CD4-positive, alpha-beta memory T cell (primary cell): Measurements from ENCODE around the gene IL1RAPL2. TPM values are rescaled to one million over a fixed set of nuclear protein-coding genes. Genes with fewer than 3 reads are reported as not detected.
"Not testable (repeated sequence)": the region's sequence is repeated elsewhere in the genome, so short reads cannot be mapped to it uniquely, and the experiment has no call there.

ENCODE experiments used
- CTCF ChIA-PET: fragments of 350-600 bp; sonication (Branson Sonifier 250); formaldehyde crosslinking; loops from one replicate; lab custom pipeline; 2021; ENCODE audit warnings: inconsistent platforms; ENCODE audit not compliant: partially characterized antibody; lab: Charles Lee
- POLR2A ChIA-PET: fragments of 350-600 bp; sonication (Branson Sonifier 250); formaldehyde crosslinking; loops from one replicate; lab custom pipeline; 2021; ENCODE audit not compliant: partially characterized antibody; lab: Charles Lee
- DNase-seq, 5 donors: peaks; one replicate each; pipeline versions ENCODE4 v3.0.0 to v3.0.0-alpha.2; 2020 to 2022; ENCODE audit warnings: mixed read lengths in 1 of 5
- H3K27ac ChIP-seq: one replicate; pipeline ENCODE4 v1.7.0; 2013; ENCODE audit warnings: low read depth, low read length
- H3K27me3 ChIP-seq: 2 replicates; pipeline ENCODE4 v1.7.0; 2013; ENCODE audit warnings: mild to moderate bottlenecking, low read length, moderate library complexity; ENCODE audit not compliant: insufficient read depth
- H3K36me3 ChIP-seq: 2 replicates; pipeline ENCODE4 v1.7.0; 2013; ENCODE audit warnings: mild to moderate bottlenecking, low read length, moderate library complexity; ENCODE audit not compliant: insufficient read depth
- H3K4me1 ChIP-seq: 2 replicates; pipeline ENCODE4 v1.7.0; 2013; ENCODE audit warnings: mild to moderate bottlenecking, low read length, moderate library complexity; ENCODE audit not compliant: insufficient read depth
- H3K4me3 ChIP-seq, 2 donors: one replicate each; pipeline ENCODE4 v1.7.0; 2013; ENCODE audit warnings: low read length in 2 of 2, mild to moderate bottlenecking in 1 of 2
- H3K9me3 ChIP-seq, 2 donors: one replicate each; pipeline ENCODE4 v1.7.0; 2013; ENCODE audit warnings: low read length in 2 of 2, control low read depth in 1 of 2; ENCODE audit not compliant: control insufficient read depth in 1 of 2
- H3K27ac Mint-ChIP-seq, 7 donors: one replicate each; pipeline ENCODE4 v1.8.0; 2020 to 2021; ENCODE audit warnings: mixed read lengths in 7 of 7, mild to moderate bottlenecking in 6 of 7, inconsistent platforms in 3 of 7, moderate library complexity in 3 of 7
- H3K27me3 Mint-ChIP-seq, 2 donors: one replicate each; pipeline ENCODE4 v1.8.0; 2020 to 2021; ENCODE audit warnings: mixed read lengths in 2 of 2
- H3K36me3 Mint-ChIP-seq, 2 donors: one replicate each; pipeline ENCODE4 v1.8.0; 2020 to 2021; ENCODE audit warnings: mixed read lengths in 2 of 2, inconsistent platforms in 1 of 2, mild to moderate bottlenecking in 1 of 2
- H3K4me1 Mint-ChIP-seq, 4 donors: one replicate each; pipeline ENCODE4 v1.8.0; 2020 to 2021; ENCODE audit warnings: mixed read lengths in 4 of 4, mild to moderate bottlenecking in 1 of 4
- H3K4me3 Mint-ChIP-seq, 8 donors: one replicate each; pipeline ENCODE4 v1.8.0; 2020 to 2021; ENCODE audit warnings: mixed read lengths in 8 of 8, mild to moderate bottlenecking in 7 of 8, moderate library complexity in 6 of 8, inconsistent platforms in 3 of 8
- H3K9me3 Mint-ChIP-seq, 8 donors: one replicate each; pipeline ENCODE4 v1.8.0; 2020 to 2021; ENCODE audit warnings: mixed read lengths in 8 of 8, mild to moderate bottlenecking in 5 of 8, inconsistent platforms in 3 of 8, moderate library complexity in 1 of 8
- intact Hi-C: fragments of 100-400 bp; cut with micrococcal nuclease; formaldehyde crosslinking; loops from one replicate; pipeline ENCODE4 v1.15.1; 2023
- polyA plus RNA-seq, 2 donors: library from polyadenylated mRNA; unstranded; fragments of 300-500 nt; fragmentation: Illumina TruSeq; gene quantifications; one replicate each; pipeline ENCODE4 v1.2.3, GENCODE V29; 2021
- total RNA-seq, 2 experiments: library from RNA; stranded (reverse); gene quantifications; one replicate each; pipeline ENCODE4 v1.2.3, GENCODE V29; 2021

Gene IL1RAPL2
- total and polyA plus RNA-seq, 4 experiments from 2014 or later: not detected

DNA sequence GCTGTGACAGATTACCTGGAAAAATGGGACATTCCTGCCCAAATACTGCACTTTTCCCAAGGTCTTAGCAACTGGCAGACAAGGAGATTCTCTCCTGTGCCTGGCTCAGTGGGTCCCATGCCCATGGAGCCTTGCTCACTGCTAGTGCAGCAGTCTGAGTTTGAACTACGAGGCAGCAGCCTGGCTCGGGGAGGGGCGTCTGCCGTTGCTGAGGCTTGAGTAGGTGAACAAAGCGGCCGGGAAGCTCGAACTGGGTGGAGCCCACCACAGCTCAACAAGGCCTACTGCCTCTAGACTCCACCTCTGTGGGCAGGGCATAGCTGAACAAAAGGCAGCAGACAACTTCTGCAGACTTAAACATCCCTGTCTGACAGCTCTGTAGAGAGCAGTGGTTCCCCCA is 1118.3 kb downstream of the IL1RAPL2 start:
- H3K27me3 Mint-ChIP-seq, CTCF ChIA-PET, intact Hi-C loops, H3K4me3 ChIP-seq, H3K4me1 ChIP-seq, H3K9me3 ChIP-seq, H3K36me3 ChIP-seq, H3K4me3 Mint-ChIP-seq, H3K27me3 ChIP-seq, H3K27ac Mint-ChIP-seq, POLR2A ChIA-PET, H3K36me3 Mint-ChIP-seq, H3K4me1 Mint-ChIP-seq, H3K9me3 Mint-ChIP-seq, H3K27ac ChIP-seq, DNase-seq: not testable (repeated sequence)

DNA sequence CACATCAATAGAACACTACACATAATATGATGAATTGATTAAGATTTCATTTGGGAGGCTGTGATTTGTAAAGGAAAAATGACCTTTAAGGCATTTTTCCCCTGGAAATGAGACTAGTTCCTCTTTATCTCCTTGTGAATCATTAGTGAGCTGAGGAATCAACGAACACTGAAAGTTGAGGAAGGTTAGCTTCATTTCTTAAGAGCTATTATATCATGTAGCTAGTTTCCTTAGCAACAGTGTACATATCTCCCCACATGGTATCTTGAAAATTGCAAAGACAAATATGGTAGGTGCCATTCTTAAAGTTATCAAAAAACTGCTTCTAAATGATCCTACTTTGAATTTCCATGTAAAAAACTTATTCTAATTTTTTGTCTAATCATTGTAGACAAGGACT is 1128.8 kb downstream of the IL1RAPL2 start:
- intact Hi-C loops: no loop called here
- no peak overlapping the region for H3K27ac ChIP-seq
- H3K27ac Mint-ChIP-seq: no peak overlapping the region
- no peaks in the 10 kb centered on the region for H3K36me3 ChIP-seq
- no peaks in the 10 kb centered on the region for H3K4me1 ChIP-seq
- no peak for DNase-seq
- peaks cover 0 to 4% (median 0%) of the 10 kb centered on the region in 8 donors for H3K9me3 Mint-ChIP-seq
- CTCF ChIA-PET: no interaction called here
- POLR2A ChIA-PET: no interaction called here
- no peaks in the 10 kb centered on the region for H3K27me3 ChIP-seq
- no peaks in the 10 kb centered on the region for H3K9me3 ChIP-seq
- H3K27me3 Mint-ChIP-seq: no peaks in the 10 kb centered on the region
- H3K4me3 Mint-ChIP-seq: no peak overlapping the region
- no peaks in the 10 kb centered on the region for H3K36me3 Mint-ChIP-seq
- H3K4me3 ChIP-seq: no peak overlapping the region
- H3K4me1 Mint-ChIP-seq: no peaks in the 10 kb centered on the region

DNA sequence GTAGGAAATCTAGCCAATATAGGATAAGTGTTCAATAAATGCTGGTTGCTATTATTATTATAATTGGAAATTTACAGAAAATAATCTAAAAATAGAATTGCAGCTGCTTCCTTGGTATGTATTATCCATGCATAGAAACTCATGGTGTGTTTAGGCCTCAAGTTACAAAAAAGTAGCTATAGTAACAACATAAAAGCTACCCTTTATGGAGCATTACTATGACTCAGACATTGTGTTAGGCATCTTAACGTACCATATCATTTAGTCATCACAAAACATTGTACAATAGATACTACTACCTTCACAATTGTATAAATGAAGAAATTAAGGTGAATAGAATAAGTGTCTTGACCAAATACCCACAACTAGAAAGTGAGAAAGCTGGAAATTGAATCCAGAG is 1129.5 kb downstream of the IL1RAPL2 start:
- H3K4me1 Mint-ChIP-seq: no peaks in the 10 kb centered on the region
- Histone ChIP-seq H3K36me3 (no peaks in the 10 kb centered on the region), H3K27ac (no peak overlapping the region), H3K4me3 (no peak overlapping the region), H3K27me3 (no peaks in the 10 kb centered on the region), H3K4me1 (no peaks in the 10 kb centered on the region), H3K9me3 (no peaks in the 10 kb centered on the region)
- CTCF ChIA-PET: no interaction called here
- H3K4me3 Mint-ChIP-seq: no peak overlapping the region
- no peak overlapping the region for H3K27ac Mint-ChIP-seq
- peaks cover 0 to 4% (median 0%) of the 10 kb centered on the region in 8 donors for H3K9me3 Mint-ChIP-seq
- H3K27me3 Mint-ChIP-seq: no peaks in the 10 kb centered on the region
- H3K36me3 Mint-ChIP-seq: no peaks in the 10 kb centered on the region
- DNase-seq: no peak
- intact Hi-C loops: no loop called here
- POLR2A ChIA-PET: no interaction called here

GRCh38 chrX:105696870-105697269 is 1130.9 kb downstream of the IL1RAPL2 start:
- H3K27ac Mint-ChIP-seq: no peak overlapping the region
- no peaks in the 10 kb centered on the region for H3K36me3 ChIP-seq
- intact Hi-C loops: no loop called here
- H3K27me3 Mint-ChIP-seq: no peaks in the 10 kb centered on the region
- H3K27me3 ChIP-seq: no peaks in the 10 kb centered on the region
- H3K9me3 ChIP-seq: no peaks in the 10 kb centered on the region
- no peak overlapping the region for H3K4me3 Mint-ChIP-seq
- H3K36me3 Mint-ChIP-seq: no peaks in the 10 kb centered on the region
- no peak overlapping the region for H3K4me3 ChIP-seq
- H3K4me1 Mint-ChIP-seq: no peaks in the 10 kb centered on the region
- H3K9me3 Mint-ChIP-seq: peaks cover 0 to 4% (median 0%) of the 10 kb centered on the region in 8 donors
- ChIA-PET CTCF (no interaction called here), POLR2A (no interaction called here)
- H3K4me1 ChIP-seq: no peaks in the 10 kb centered on the region
- DNase-seq: no peak
- no peak overlapping the region for H3K27ac ChIP-seq

- DNase-seq: no peak
- ChIA-PET POLR2A (no interaction called here), CTCF (no interaction called here)
- H3K36me3 ChIP-seq: no peaks in the 10 kb centered on the region
- H3K9me3 Mint-ChIP-seq: peaks cover 0 to 2% (median 0%) of the 10 kb centered on the region in 8 donors
- H3K4me3 ChIP-seq: no peak overlapping the region
- intact Hi-C loops: no loop called here
- no peak overlapping the region for H3K4me3 Mint-ChIP-seq
- H3K9me3 ChIP-seq: no peaks in the 10 kb centered on the region
- no peaks in the 10 kb centered on the region for H3K4me1 ChIP-seq
- no peaks in the 10 kb centered on the region for H3K4me1 Mint-ChIP-seq
- no peaks in the 10 kb centered on the region for H3K36me3 Mint-ChIP-seq
- H3K27me3 ChIP-seq: no peaks in the 10 kb centered on the region
- H3K27ac ChIP-seq: no peak overlapping the region
- H3K27ac Mint-ChIP-seq: no peak overlapping the region
- H3K27me3 Mint-ChIP-seq: no peaks in the 10 kb centered on the region
Measured at GRCh38 chrX:105697984-105698781, 1132.2 kb downstream of the IL1RAPL2 start.

GRCh38 chrX:105700331-105700730 is 1134.3 kb downstream of the IL1RAPL2 start:
- no peak overlapping the region for H3K4me3 ChIP-seq
- Mint-ChIP-seq H3K36me3 (no peaks in the 10 kb centered on the region), H3K9me3 (peaks cover 0 to 2% (median 0%) of the 10 kb centered on the region in 8 donors), H3K27ac (no peak overlapping the region), H3K4me3 (no peak overlapping the region), H3K4me1 (no peaks in the 10 kb centered on the region), H3K27me3 (no peaks in the 10 kb centered on the region)
- no peaks in the 10 kb centered on the region for H3K4me1 ChIP-seq
- ChIA-PET CTCF (no interaction called here), POLR2A (no interaction called here)
- no peaks in the 10 kb centered on the region for H3K9me3 ChIP-seq
- no peak for DNase-seq
- H3K36me3 ChIP-seq: no peaks in the 10 kb centered on the region
- intact Hi-C loops: no loop called here
- H3K27me3 ChIP-seq: no peaks in the 10 kb centered on the region
- H3K27ac ChIP-seq: no peak overlapping the region

- Mint-ChIP-seq H3K27me3 (no peaks in the 10 kb centered on the region), H3K9me3 (peaks cover 0 to 2% (median 0%) of the 10 kb centered on the region in 8 donors), H3K4me1 (no peaks in the 10 kb centered on the region), H3K27ac (no peak overlapping the region), H3K4me3 (no peak overlapping the region), H3K36me3 (no peaks in the 10 kb centered on the region)
- H3K36me3 ChIP-seq: no peaks in the 10 kb centered on the region
- H3K27me3 ChIP-seq: no peaks in the 10 kb centered on the region
- no peaks in the 10 kb centered on the region for H3K4me1 ChIP-seq
- ChIA-PET POLR2A (no interaction called here), CTCF (no interaction called here)
- no peak overlapping the region for H3K27ac ChIP-seq
- no peak overlapping the region for H3K4me3 ChIP-seq
- no peaks in the 10 kb centered on the region for H3K9me3 ChIP-seq
- no peak for DNase-seq
- intact Hi-C loops: no loop called here
Measured at GRCh38 chrX:105701310-105702052, 1135.5 kb downstream of the IL1RAPL2 start.
